Measurements from ENCODE around the gene TRPM2.

Gene TRPM2

DNA sequence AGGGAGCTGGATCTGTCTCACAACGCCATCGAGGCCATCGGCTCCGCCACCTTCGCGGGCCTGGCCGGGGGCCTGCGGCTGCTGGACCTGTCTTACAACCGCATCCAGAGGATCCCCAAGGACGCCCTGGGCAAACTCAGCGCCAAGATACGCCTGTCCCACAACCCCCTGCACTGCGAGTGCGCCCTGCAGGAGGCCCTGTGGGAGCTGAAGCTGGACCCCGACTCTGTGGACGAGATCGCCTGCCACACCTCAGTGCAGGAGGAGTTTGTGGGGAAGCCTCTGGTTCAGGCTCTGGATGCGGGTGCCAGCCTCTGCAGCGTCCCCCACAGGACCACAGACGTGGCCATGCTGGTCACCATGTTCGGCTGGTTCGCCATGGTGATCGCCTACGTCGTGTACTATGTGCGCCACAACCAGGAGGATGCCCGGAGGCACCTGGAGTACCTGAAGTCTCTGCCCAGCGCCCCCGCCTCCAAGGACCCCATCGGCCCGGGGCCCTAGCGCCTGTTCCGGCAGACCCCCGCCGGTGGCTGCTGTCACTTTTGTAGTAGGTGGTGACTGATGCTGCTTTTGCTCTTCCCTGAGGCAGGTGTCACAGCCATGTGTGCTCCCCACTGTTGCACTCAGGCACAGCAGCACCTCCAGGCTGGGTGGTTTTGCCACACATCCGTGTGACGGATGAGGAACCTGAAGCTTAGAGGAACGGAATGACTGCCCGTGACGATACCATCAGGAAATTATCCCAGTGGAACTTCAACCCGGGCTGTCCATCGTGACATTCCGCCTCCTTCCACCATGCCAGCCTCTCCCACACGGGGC lies 103.7 kb downstream of the TRPM2 start:
- no peak for FAIRE-seq
- no peak for TF ChIP-seq POLR2A (IDR thresholded peaks at IDR 0.05; ENCODE audit: low read depth, low read length)
- no peak for DNase-seq (ENCODE audit: insufficient read length, low spot score)

DNA sequence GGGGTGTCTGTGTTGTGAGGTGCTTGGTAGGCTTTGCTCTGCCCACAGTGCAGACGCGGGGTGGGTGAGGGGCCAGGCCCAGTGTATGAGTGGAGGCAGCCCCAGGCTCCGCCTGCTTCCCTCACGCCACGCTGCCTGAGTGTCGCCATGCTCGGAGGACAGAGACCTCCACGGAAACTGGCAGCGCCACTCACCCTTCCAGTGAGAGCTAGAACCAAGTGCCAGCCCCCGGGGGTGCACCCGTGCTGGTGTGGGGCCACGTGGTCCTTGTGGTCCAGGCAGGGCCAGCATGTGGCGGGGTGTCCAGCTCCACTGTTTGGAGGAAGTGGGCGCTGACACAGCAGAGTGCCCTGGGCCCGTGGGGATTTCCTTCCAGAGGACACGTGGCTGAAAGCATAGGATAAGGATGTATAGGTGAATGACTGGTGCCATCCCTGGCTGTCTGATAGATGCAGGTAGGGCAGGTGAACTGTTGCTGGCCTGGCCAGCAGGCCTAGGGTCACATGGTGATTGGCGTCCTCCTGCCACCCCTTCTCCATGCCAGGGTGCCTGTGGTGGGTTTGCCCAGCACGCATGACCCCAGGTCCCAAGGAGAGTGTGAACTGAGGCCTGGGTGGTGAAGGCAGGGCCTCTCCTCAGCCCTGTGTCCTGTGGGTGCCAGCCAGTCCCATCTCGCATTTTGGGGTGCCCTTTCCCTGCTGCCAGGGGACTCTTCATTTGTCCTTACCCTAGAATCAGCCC lies 105.7 kb downstream of the TRPM2 start:
- FAIRE-seq (no peak), DNase-seq (ENCODE audit: insufficient read length, low spot score) (no peak)
- TF ChIP-seq POLR2A (IDR thresholded peaks at IDR 0.05; ENCODE audit: low read depth, low read length): no peak

DNA sequence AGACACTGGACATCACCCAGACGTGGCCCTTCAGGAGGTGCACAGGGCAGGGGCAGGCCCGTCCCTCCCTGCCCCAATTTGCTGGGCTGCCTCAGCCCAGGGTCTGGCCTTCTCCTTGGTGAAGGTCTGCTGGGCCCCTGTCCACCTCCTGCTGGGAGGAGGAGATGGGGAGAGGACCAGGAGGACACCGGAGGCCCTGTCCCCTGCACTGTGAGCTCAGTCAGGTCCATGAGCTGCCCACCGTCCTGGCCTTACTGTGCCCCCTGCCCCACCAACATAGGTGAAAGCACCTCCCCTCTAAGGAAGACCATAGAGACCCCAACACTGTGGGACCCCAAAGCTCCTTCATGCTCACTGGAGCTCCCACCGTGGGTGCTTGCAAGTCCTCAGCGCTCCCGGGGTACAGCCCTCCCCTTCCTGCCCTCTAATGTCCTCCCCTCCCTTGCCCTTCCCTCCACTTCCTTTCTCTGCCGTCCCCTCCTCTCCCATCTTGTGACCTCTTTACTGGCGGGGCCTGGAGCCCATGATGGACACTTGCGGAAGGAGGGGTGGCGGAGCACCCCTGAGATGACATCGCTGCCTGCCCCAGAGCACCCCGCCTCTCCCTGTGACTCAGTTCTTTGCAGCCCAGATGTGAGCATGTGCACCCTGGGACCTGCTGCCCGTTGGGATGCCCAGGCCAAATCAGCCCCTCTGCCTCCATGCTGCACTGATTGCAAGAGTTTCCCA lies 106.5 kb downstream of the TRPM2 start:
- DNase-seq (ENCODE audit: insufficient read length, low spot score) (no peak), FAIRE-seq (no peak)
- TF ChIP-seq POLR2A (IDR thresholded peaks at IDR 0.05; ENCODE audit: low read depth, low read length): no peak

DNA sequence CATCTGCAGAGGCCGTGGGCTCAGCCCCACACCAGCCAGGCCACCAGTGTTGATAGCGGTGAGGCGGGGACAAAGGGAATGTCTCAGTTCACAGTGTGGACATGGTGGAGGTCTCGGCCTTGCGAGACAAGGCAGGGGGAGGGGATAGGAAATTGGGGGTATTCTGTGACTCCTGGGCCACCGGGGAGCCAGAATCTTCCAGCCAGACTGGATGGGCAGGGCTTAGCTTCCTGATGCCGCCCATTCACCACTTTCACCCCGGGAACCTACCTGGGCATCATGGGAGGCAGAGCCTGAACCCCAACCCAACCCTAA lies 107.0 kb downstream of the TRPM2 start:
- no peak for TF ChIP-seq POLR2A (IDR thresholded peaks at IDR 0.05; ENCODE audit: low read depth, low read length)
- DNase-seq (ENCODE audit: insufficient read length, low spot score) (no peak), FAIRE-seq (no peak)

DNA sequence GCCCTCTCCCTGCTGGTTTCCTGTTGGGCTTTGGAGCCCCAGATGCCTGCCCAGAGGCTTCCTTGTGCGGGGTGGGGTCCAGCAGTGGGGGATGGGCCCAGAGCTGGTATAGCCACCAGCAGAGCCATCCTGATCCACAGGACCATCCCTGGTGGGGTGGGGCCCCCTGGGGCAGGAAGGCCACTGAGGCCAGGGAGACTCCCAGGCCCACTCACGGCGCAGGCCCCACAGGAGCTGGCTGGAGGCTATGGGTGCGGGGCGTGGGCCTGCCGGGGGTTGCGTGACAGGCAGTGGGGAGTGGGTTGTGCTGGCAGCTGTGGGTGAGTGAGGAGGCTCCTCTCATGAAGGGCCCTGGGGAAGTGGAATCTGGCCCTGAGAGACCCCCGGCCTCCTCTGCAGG lies 107.6 kb downstream of the TRPM2 start:
- DNase-seq (ENCODE audit: insufficient read length, low spot score) (no peak), FAIRE-seq (no peak)
- TF ChIP-seq POLR2A (IDR thresholded peaks at IDR 0.05; ENCODE audit: low read depth, low read length): no peak

DNA sequence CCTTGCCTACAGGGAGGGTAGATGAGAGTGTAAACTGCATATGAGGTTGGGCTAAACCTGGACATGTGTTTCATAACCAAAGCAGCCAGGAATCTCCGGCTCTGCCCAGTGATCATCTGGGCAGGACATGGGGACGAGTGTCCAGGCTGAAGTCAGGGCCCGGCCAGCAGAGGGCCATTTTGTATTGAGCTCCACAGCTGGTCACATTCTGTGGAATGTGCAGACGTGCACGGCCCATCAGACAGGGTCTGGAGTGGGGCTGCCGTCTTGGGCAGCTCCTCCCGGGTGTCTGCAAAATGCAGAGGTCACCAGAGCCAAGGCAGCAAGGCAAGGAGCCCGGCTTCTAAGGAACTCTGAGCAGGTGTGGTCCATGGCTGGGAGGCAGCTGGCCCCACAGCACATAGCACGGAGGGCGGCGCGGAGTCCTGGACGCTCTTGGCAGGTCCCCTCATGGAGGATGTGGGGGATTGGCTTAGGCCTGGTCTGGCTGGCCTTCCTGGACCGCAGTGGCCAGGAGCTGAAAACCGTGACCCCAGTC lies 108.1 kb downstream of the TRPM2 start:
- DNase-seq (ENCODE audit: insufficient read length, low spot score): no peak
- FAIRE-seq: no peak
- TF ChIP-seq POLR2A (IDR thresholded peaks at IDR 0.05; ENCODE audit: low read depth, low read length): no peak

DNA sequence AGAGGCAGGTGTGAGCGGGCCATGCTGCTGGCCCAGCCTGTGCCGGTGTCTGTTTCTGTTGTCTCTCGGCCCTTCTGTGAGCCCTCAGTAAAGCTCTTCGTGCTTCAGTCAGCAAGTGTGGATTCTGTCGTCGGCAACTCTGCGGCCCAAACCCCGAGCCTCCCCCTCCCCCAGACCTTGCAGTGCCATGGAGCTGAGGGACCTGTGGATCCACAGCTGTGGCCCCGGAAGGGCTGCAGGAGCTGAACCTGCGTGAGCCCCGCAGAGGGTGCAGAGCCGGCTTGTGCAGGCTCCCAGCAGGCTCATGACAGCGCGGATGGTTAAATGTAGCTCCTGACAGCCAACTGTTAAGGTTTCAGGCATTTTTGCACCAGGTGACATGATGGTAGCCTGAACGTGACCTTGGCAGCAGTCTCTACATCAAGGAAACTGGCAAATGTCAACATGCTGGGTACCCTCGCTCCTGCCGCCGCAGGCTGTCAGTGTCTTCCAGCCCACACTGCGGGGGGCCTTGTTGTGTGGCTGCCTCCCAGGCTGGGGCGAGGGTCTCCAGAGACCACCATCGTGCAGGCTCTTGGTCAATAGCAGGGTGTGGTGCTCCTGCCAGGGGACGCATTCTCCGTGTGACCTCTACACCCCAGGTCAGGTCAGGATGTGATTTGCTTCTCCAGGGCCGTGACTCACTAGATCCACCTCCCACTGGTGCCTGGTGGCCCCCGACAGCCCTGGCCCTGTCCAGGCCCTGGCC lies 108.8 kb downstream of the TRPM2 start:
- DNase-seq (ENCODE audit: insufficient read length, low spot score) (no peak), FAIRE-seq (no peak)
- no peak for TF ChIP-seq POLR2A (IDR thresholded peaks at IDR 0.05; ENCODE audit: low read depth, low read length)

DNA sequence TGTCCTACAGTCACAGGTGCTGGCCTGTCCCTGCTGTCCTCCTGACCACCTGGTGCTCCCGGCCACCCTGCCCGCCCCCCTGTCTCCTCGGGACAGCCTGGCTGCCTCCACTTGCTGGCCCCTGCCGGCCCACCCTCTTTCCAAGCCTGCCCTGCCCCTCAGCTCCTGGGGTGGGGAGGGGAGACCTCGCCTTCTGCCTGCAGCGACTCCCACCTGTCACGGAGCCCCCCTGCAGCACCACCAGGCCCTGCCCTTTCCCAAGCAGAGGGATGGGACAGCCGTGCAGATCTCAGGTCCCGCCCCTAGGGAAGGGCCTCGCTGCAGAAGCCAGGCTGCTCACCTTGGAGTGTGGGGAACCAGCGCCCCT lies 109.4 kb downstream of the TRPM2 start:
- no peak for DNase-seq (ENCODE audit: insufficient read length, low spot score)
- FAIRE-seq: no peak

DNA sequence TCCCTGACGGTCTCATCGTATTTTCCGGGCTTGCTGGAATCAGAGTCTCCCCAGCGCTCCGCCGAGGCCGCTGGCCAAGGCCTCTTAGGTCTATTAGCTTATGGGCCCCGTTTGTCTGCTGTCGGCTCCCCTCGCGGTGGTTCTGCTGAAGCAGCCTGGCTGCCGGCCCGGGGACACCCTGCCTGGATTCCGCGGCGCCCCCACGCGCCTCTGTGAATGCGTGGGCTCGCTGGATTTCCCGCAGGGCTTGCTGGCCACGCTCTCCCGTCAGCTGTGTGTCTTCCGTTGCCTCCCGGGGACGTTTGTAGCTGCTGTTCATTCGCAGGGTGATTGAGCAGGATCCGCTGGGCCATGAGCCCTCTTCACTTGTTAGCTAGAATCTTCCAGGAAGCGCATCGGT lies 110.3 kb downstream of the TRPM2 start:
- DNase-seq (ENCODE audit: insufficient read length, low spot score) (no peak), FAIRE-seq (no peak)
- no peak for TF ChIP-seq POLR2A (IDR thresholded peaks at IDR 0.05; ENCODE audit: low read depth, low read length)

More for the DNA sequence above, 109.4 kb downstream of the TRPM2 start:
- no peak for TF ChIP-seq POLR2A (IDR thresholded peaks at IDR 0.05; ENCODE audit: low read depth, low read length)

DNA sequence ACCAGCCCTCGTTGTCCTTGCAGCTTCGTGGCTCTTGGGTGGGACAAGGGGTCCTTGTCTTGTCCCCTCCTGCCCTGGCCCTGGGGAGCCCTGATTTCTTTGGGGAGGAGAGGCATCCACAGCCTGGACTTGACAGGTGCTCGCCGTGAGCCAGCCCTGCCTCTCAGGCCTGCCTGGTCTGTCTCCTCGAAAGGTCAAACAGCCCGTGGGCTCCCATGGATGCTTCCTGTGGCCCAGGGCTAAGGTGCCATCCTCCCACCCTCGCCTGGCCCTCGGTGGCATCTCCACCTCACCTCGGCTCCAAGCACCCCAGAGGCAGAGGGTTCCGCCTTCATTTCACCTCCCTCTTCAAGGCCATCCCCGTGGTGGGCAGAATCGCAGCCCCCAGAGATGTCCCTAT lies 110.9 kb downstream of the TRPM2 start:
- FAIRE-seq (no peak), DNase-seq (ENCODE audit: insufficient read length, low spot score) (no peak)
- no peak for TF ChIP-seq POLR2A (IDR thresholded peaks at IDR 0.05; ENCODE audit: low read depth, low read length)

DNA sequence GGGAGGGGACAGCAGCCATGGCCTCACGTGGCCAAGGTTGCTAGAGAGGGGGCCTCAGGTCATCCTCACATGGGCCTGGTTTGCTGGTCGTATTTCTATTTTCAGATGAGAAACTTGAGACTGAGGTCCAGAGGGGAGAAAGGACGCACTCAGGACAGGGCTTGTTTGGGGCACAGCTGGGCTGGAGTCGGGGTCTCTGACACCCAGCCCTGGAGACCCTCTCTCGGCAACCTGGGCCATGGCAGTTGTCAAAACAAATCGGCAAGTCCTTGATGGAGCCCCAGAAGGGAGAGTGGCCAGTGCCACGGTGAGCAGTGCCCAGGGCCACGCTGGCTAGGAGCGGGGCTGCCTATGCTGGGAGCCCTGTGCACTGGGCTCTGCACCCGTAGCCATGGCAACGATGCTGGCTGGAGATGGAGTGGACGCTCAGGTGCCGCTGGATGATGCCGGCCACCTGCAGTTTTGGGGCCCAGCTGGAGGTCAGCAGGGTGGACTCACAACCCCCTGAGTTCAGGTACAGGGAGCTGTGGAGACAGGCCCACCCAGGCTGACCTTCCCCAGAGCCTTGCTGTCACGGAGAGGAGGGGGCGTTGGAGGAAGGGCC lies 113.0 kb downstream of the TRPM2 start:
- FAIRE-seq (no peak), DNase-seq (ENCODE audit: insufficient read length, low spot score) (no peak)
- TF ChIP-seq POLR2A (IDR thresholded peaks at IDR 0.05; ENCODE audit: low read depth, low read length): no peak

DNA sequence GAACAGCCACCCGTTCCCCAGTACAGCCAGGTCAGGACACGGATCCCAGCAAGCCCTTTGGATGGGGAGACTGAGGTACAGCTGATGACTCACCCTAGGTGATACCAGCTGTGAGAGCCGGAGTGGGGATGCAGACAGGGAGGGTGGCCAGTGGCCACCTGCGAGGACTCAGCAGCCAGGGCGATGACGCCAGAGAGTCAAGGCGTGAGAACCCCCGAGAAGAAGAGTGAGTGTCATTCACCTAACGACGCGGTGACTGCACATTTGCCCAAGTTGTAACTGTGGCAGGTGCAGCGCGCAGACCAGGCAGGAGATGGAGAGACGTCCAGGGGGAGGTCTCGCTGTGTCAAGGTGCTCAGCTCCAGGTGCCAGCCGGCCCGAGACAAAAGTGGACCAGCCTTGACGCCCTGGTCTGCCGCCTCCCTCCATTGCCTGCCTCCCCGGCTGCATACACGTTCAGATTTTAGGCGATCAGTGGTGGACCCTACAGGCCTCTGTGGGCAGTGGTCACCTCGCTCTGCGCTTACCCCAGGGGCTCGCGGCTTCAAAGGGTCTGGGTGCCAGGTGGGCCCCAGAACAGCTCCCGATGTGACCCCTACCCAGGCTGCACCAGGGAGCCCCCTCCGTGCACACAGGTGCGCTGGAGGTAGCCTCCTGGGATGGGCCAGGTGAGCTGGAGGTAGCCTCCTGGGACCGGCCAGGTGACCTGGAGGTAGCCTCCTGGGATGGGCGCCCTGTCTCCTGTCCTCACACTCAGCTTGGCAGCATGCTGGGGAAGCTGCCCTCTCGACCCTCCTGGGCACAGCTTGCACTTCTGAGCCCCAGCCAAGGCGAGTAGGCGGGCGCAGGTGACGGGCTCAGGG lies 113.8 kb downstream of the TRPM2 start:
- no peak for TF ChIP-seq POLR2A (IDR thresholded peaks at IDR 0.05; ENCODE audit: low read depth, low read length)
- FAIRE-seq (no peak), DNase-seq (ENCODE audit: insufficient read length, low spot score) (no peak)

DNA sequence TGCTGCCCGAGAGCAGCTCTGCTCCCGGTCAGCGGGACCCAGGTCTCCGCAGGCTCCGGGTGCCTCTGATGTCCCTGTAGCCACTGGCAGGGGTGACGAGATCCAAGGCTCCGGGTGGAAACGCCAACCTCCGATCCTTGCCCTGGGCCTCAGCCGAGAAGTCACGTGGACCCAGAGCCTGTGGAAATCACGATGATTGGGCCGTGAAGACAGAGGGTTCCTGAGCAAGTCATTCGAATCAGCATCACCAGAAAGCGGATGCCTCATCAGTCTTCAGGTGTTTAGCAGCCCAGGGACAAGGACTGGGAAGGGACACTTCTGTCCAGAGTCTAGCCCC lies 114.4 kb downstream of the TRPM2 start:
- FAIRE-seq (no peak), DNase-seq (ENCODE audit: insufficient read length, low spot score) (no peak)
- no peak for TF ChIP-seq POLR2A (IDR thresholded peaks at IDR 0.05; ENCODE audit: low read depth, low read length)
